GM23248 (cell line): ENCODE data around the gene PDE8A. TPM values are rescaled to one million over a fixed set of nuclear protein-coding genes. Genes with fewer than 3 reads are reported as not detected.
"Not testable (repeated sequence)": the region's sequence is repeated elsewhere in the genome, so short reads cannot be mapped to it uniquely, and the experiment has no call there.

ENCODE experiments used
- DNase-seq: peaks from one replicate; pipeline ENCODE4 v3.0.0-alpha.2; 2015
- H2AFZ ChIP-seq: fragments of 200-600 bp; sonication (generic); 2 replicates; pipeline ENCODE4 v1.6.1; 2016; ENCODE audit warnings: antibody characterized with exemption
- H3F3A ChIP-seq: fragments of 200-600 bp; sonication (generic); 2 replicates; pipeline ENCODE4 v1.6.1; 2016; ENCODE audit warnings: mild to moderate bottlenecking, antibody characterized with exemption, mixed run types; ENCODE audit not compliant: insufficient read depth
- H3K27ac ChIP-seq: fragments of 200-600 bp; sonication (generic); 2 replicates; pipeline ENCODE4 v1.5.1; 2016; ENCODE audit warnings: mild to moderate bottlenecking
- H3K27me3 ChIP-seq: fragments of 200-600 bp; sonication (generic); replicated peaks from 2 replicates; pipeline ENCODE4 v1.6.1; 2016; ENCODE audit warnings: mild to moderate bottlenecking; ENCODE audit not compliant: insufficient read depth
- H3K36me3 ChIP-seq: fragments of 200-600 bp; sonication (generic); 2 replicates; pipeline ENCODE4 v1.6.1; 2016; ENCODE audit warnings: low read depth, mild to moderate bottlenecking
- H3K4me1 ChIP-seq: fragments of 200-600 bp; sonication (generic); 2 replicates; pipeline ENCODE4 v1.6.1; 2016; ENCODE audit warnings: mild to moderate bottlenecking; ENCODE audit not compliant: insufficient read depth
- H3K4me2 ChIP-seq: fragments of 200-600 bp; sonication (generic); one replicate; pipeline ENCODE4 v1.6.1; 2016; ENCODE audit warnings: mild to moderate bottlenecking; ENCODE audit not compliant: unreplicated experiment
- H3K4me3 ChIP-seq: fragments of 200-600 bp; sonication (generic); 2 replicates; pipeline ENCODE4 v1.5.1; 2016; ENCODE audit warnings: mild to moderate bottlenecking
- H3K79me2 ChIP-seq: fragments of 200-600 bp; sonication (generic); 2 replicates; pipeline ENCODE4 v1.6.1; 2016; ENCODE audit warnings: mild to moderate bottlenecking; ENCODE audit not compliant: insufficient read depth
- H3K9ac ChIP-seq: fragments of 200-600 bp; sonication (generic); 2 replicates; pipeline ENCODE4 v1.6.1; 2016; ENCODE audit warnings: mild to moderate bottlenecking
- H3K9me2 ChIP-seq: fragments of 200-600 bp; sonication (generic); 2 replicates; pipeline ENCODE4 v1.6.1; 2016; ENCODE audit warnings: mixed run types, mild to moderate bottlenecking, moderate library complexity; ENCODE audit not compliant: insufficient read depth
- H3K9me3 ChIP-seq: fragments of 200-600 bp; sonication (generic); one replicate; pipeline ENCODE4 v1.6.1; 2017; ENCODE audit warnings: low read depth
- H4K20me1 ChIP-seq: fragments of 200-600 bp; sonication (generic); 2 replicates; pipeline ENCODE4 v1.6.0; 2016; ENCODE audit not compliant: insufficient read depth
- EZH2 ChIP-seq: fragments of 200-600 bp; sonication (generic); IDR thresholded peaks from 2 replicates; pipeline ENCODE4 v1.6.1; 2018; ENCODE audit warnings: antibody characterized with exemption, mild to moderate bottlenecking; ENCODE audit not compliant: insufficient read depth, poor library complexity, severe bottlenecking
- EZH2phosphoT487 ChIP-seq: fragments of 200-600 bp; sonication (generic); IDR thresholded peaks from 2 replicates; pipeline ENCODE4 v1.6.1; 2018; ENCODE audit warnings: antibody characterized with exemption, moderate library complexity, mild to moderate bottlenecking, low read depth; ENCODE audit not compliant: insufficient read depth
- WGBS, 2 experiments: methylation state at CpG; one replicate each; pipeline ENCODE4 v1.1.6; 2015 to 2017; ENCODE audit warnings: low lambda C conversion rate in 2 of 2, low coverage in 1 of 2; ENCODE audit errors: missing lambda C conversion rate in 2 of 2; 5-methylcytosine and 5-hydroxymethylcytosine counted together
- in situ Hi-C: fragments of 300-500 bp; cut with MboI; formaldehyde crosslinking; loops from 2 replicates; pipeline ENCODE4 v1.15.0; 2020
- polyA plus RNA-seq: library from polyadenylated mRNA; unstranded; fragments of >200 nt; fragmentation: Nextera tagmentation; extraction: Ambion mirVana; gene quantifications from 2 replicates; pipeline ENCODE4 v1.2.1, GENCODE V29; 2016
- total RNA-seq: library from RNA; depleted of rRNA; stranded (reverse); fragments of >200 nt; shearing (Covaris generic); gene quantifications from 2 replicates; pipeline ENCODE4 v1.2.3, GENCODE V29; 2014

The PDE8A gene
- total and polyA plus RNA-seq, 2 experiments from 2014 or later, result 13.9 to 22.7 TPM

- peaks cover 9% of the 10 kb centered on the region for H3K4me1 ChIP-seq
Measured at GRCh38 chr15:85011160-85011571, 29.5 kb downstream of the PDE8A start.

DNA sequence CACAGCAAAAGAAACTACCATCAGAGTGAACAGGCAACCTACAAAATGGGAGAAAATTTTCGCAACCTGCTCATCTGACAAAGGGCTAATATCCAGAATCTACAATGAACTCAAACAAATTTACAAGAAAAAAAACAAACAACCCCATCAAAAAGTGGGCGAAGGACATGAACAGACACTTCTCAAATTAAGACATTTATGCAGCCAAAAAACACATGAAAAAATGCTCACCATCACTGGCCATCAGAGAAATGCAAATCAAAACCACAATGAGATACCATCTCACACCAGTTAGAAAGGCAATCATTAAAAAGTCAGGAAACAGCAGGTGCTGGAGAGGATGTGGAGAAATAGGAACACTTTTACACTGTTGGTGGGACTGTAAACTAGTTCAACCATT, 30.1 kb downstream of the PDE8A start:
- H3K4me2 ChIP-seq, H3K36me3 ChIP-seq, in situ Hi-C loops, H3K9me3 ChIP-seq, DNase-seq, H4K20me1 ChIP-seq, H3K27ac ChIP-seq, H2AFZ ChIP-seq, H3K4me3 ChIP-seq, H3K9ac ChIP-seq, H3K27me3 ChIP-seq, H3K9me2 ChIP-seq: not testable (repeated sequence)
- H3K4me1 ChIP-seq, result peaks cover 15% of the 10 kb centered on the region
- 0 out of 2 replicates have a peak, but pooled peaks cover 11% of the 10 kb centered on the region for H3F3A ChIP-seq
- peaks cover 88% of the 10 kb centered on the region for H3K79me2 ChIP-seq
- 88 to 95% methylated on average over 1 to 2 of the region's 2 CpGs for WGBS, 2 experiments

More at GRCh38 chr15:85011160-85011571, 29.5 kb downstream of the PDE8A start:
- no peaks in the 10 kb centered on the region for H3K27me3 ChIP-seq
- H3K79me2 ChIP-seq, result peaks cover 88% of the 10 kb centered on the region
- H3K27ac ChIP-seq, result no peak overlapping the region
- H3F3A ChIP-seq, result 0 out of 2 replicates have a peak, but pooled peaks cover 11% of the 10 kb centered on the region
- H3K4me3 ChIP-seq, result no peak overlapping the region
- no peak overlapping the region for H3K4me2 ChIP-seq
- no peaks in the 10 kb centered on the region for H4K20me1 ChIP-seq
- H3K36me3 ChIP-seq, result no peaks in the 10 kb centered on the region
- H3K9me2 ChIP-seq, result no peaks in the 10 kb centered on the region
- H2AFZ ChIP-seq, result no peak overlapping the region
- DNase-seq, result no peak
- WGBS, 2 experiments, result 43 to 54% methylated on average over 3 of the region's 3 CpGs
- in situ Hi-C loops, result no loop called here
- no peak overlapping the region for H3K9ac ChIP-seq
- TF ChIP-seq EZH2phosphoT487, result no peak
- no peak for TF ChIP-seq EZH2
- H3K9me3 ChIP-seq, result no peaks in the 10 kb centered on the region

- H3K9ac ChIP-seq, result no peak overlapping the region
- H3K4me2 ChIP-seq, result no peak overlapping the region
- WGBS, 2 experiments, result 78 to 85% methylated on average over 4 of the region's 4 CpGs
- in situ Hi-C loops, result no loop called here
- no peaks in the 10 kb centered on the region for H3K27me3 ChIP-seq
- 0 out of 2 replicates have a peak, but pooled peaks cover 11% of the 10 kb centered on the region for H3F3A ChIP-seq
- H3K27ac ChIP-seq, result no peak overlapping the region
- H2AFZ ChIP-seq, result no peak overlapping the region
- TF ChIP-seq EZH2phosphoT487, result no peak
- TF ChIP-seq EZH2, result no peak
- no peak overlapping the region for H3K4me3 ChIP-seq
- no peaks in the 10 kb centered on the region for H3K36me3 ChIP-seq
- peaks cover 15% of the 10 kb centered on the region for H3K4me1 ChIP-seq
- H3K9me2 ChIP-seq, result no peaks in the 10 kb centered on the region
- no peaks in the 10 kb centered on the region for H4K20me1 ChIP-seq
- no peaks in the 10 kb centered on the region for H3K9me3 ChIP-seq
- peaks cover 88% of the 10 kb centered on the region for H3K79me2 ChIP-seq
- no peak for DNase-seq
Measured at GRCh38 chr15:85013785-85014184, 32.1 kb downstream of the PDE8A start.

GRCh38 chr15:85014932-85015331, 33.3 kb downstream of the PDE8A start:
- TF ChIP-seq EZH2phosphoT487, result no peak
- no peak for TF ChIP-seq EZH2
- Histone ChIP-seq H4K20me1 (no peaks in the 10 kb centered on the region), H3K9me3 (no peaks in the 10 kb centered on the region), H2AFZ (no peak overlapping the region), H3K4me3 (no peak overlapping the region), H3K79me2 (peaks cover 88% of the 10 kb centered on the region), H3F3A (0 out of 2 replicates have a peak, but pooled peaks cover 11% of the 10 kb centered on the region), H3K27me3 (no peaks in the 10 kb centered on the region), H3K9me2 (no peaks in the 10 kb centered on the region), H3K4me2 (no peak overlapping the region), H3K36me3 (no peaks in the 10 kb centered on the region), H3K9ac (no peak overlapping the region), H3K27ac (no peak overlapping the region), H3K4me1 (peaks cover 15% of the 10 kb centered on the region)
- WGBS, 2 experiments, result 72 to 74% methylated on average over 5 to 6 of the region's 6 CpGs
- in situ Hi-C loops, result no loop called here
- no peak for DNase-seq

- in situ Hi-C loops, result no loop called here
- 0 out of 2 replicates have a peak, but pooled peaks cover under 1% of the 10 kb centered on the region for H3F3A ChIP-seq
- TF ChIP-seq EZH2 (no peak), EZH2phosphoT487 (no peak)
Measured at GRCh38 chr15:85016275-85016674, 34.6 kb downstream of the PDE8A start.

More at GRCh38 chr15:85016275-85016674, 34.6 kb downstream of the PDE8A start:
- H4K20me1 ChIP-seq, result no peaks in the 10 kb centered on the region
- H3K4me2 ChIP-seq, result no peak overlapping the region
- no peaks in the 10 kb centered on the region for H3K36me3 ChIP-seq
- no peak overlapping the region for H3K9ac ChIP-seq
- H3K79me2 ChIP-seq, result peaks cover 88% of the 10 kb centered on the region
- H3K27ac ChIP-seq, result no peak overlapping the region
- no peak overlapping the region for H3K4me3 ChIP-seq
- no peaks in the 10 kb centered on the region for H3K9me2 ChIP-seq
- H3K4me1 ChIP-seq, result peaks cover 7% of the 10 kb centered on the region
- H3K9me3 ChIP-seq, result no peaks in the 10 kb centered on the region
- no peak for DNase-seq
- H2AFZ ChIP-seq, result no peak overlapping the region
- H3K27me3 ChIP-seq, result no peaks in the 10 kb centered on the region
